ENCODE measurements around the gene TNFSF18.

GRCh38 chr1:173014160-173014559, 36.6 kb downstream of the TNFSF18 start:
- TF ChIP-seq CTCF (IDR thresholded peaks at IDR 0.05) (no peak), FOXK1 (CRISPR knock-in tag; IDR thresholded peaks at IDR 0.05) (no peak), PREB (CRISPR knock-in tag; IDR thresholded peaks at IDR 0.05; ENCODE audit: borderline replicate concordance) (no peak), ESRRA (CRISPR knock-in tag; IDR thresholded peaks at IDR 0.05; ENCODE audit: borderline replicate concordance) (no peak), ZNF263 (CRISPR knock-in tag; IDR thresholded peaks at IDR 0.05; ENCODE audit: low read depth) (no peak)
